ENCODE data around the gene PSMG4. TPM values are rescaled to one million over a fixed set of nuclear protein-coding genes. Genes with fewer than 3 reads are reported as not detected.
"Not testable (repeated sequence)": the region's sequence is repeated elsewhere in the genome, so short reads cannot be mapped to it uniquely, and the experiment has no call there.

Gene PSMG4
- total RNA-seq, 1 donor from 2014 or later = 19.6 TPM

DNA sequence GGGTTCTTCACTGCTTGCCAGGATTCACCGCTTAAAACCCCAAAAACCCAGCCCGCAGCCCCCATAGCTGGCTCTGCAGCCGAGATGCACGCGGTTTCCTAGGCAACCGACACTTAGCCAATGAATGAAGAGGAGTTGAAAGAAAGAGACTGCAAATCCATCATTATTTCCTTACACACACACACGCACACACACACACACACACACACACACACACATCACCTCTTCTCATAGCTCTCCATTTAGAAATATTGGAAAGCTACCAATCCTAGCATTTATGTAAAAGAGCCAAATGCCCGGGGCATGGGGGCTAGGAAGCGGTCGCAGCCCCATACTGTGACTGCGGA lies 27.9 kb upstream of the PSMG4 start:
- no peak for ATAC-seq

DNA sequence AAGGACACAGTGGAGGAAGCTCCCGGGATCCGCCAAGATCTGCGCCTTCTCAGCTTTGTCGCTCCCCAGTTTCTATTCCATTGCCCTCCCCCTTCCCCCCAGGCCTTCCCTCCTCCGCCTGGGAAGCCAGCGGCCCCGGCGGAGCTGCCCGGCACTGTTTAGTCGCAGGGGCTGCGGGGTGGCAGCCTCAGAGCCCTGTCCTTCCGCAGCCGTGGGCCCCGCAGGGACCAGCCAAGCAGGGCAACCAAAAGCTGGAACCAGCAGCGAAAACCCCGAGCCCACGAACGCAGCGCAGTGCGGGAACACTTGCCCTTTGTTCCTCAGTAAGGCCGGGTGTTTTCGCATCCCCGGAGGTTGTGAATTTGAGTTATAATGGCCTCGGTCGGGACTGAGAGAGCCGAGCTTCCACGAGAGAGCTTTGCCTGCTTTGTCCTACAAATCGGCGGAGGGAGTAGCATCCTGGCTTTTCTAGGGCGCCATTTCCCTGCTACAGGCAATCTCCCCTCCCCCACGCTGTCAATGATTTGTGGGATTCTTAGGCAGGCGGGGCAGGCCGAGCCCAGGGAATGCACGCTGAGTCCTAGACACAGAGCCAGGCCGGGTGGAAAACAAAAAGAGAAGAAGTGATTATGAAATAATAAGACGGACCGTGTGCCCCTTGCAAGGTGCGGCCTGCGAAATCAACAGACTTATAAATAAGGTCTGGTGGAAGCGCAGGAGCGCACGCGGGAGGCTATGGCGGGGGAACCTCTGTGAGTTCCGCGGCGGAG lies 27.3 kb upstream of the PSMG4 start:
- no peak for ATAC-seq

DNA sequence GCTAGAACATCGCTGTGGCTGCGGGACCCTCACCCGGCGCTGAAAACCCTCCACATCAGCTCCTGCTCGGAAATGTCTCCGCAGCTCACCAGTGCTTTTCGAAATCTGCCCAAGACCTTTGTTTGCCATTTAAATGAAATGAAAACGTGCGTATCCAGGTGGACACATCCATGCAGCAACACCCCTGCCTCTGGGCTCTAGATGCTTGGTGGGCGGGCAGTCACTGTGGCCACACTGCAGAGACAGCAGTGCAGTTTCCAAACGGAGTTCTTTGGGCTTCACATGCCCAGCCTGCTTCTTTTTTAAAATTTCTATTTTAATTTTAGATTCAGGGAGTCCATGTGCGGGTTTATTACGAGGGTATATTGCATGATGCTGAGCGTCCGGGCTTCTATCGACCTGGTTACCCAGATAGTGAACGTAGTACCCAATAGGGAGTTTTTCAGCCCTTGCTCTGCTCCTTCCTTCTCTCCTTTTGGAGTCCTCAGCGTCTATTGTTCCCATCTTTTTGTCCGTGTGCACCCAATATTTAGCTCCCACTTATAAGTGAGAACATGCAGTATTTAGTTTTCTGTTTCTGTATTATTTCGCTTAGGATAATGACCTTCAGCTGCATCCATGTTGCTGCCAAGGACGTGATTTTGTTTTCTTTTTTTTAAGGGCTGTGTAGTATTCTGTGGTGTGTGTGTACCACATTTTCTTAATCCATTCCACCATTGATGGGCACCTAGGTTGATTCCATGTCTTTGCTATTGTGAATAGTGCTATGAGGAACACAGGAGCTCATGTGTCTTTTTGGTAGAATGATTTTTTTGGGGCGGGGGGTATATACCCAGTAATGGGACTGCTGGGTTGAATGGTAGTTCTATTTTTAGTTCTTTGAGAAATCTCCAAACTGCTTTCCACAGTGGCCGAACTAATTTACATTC lies 26.5 kb upstream of the PSMG4 start:
- ATAC-seq = no peak

DNA sequence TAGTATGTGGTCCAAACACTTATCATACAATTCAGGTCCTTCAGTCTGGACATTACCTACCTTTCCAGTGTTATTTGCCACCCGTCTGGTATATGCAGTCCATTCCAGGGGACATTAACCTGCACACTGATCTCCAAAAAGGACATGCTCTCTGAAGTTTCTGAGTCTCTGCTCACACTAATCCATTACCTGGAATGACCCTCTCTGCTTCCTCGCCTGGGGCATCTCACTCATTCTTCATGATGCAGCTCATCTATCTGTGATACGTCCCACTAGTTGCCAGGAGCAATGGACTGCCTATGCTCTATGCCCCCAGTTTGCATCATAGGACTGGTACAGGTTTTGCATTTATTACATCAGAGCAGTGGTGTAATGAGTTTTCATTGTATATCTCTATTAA lies 25.4 kb upstream of the PSMG4 start:
- ATAC-seq = no peak

DNA sequence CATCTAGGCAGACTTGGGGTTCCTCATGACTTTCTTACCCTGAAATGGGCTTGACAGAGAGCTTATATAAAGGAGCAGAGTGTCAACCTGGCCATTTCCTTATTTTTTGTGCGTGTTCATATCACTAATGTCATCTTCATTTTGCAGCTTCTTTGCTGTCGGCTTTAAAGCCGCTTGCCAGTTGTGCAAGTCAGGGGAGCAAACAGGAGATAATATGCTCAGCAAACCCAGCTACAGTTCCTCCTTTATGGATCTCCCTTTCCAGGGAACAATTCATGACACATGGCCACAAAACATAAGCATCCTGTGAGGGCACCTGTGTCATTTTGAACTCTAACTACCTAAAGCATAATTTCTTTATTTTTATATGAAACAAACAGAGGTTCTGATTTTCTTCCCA lies 24.8 kb upstream of the PSMG4 start:
- ATAC-seq = no peak

DNA sequence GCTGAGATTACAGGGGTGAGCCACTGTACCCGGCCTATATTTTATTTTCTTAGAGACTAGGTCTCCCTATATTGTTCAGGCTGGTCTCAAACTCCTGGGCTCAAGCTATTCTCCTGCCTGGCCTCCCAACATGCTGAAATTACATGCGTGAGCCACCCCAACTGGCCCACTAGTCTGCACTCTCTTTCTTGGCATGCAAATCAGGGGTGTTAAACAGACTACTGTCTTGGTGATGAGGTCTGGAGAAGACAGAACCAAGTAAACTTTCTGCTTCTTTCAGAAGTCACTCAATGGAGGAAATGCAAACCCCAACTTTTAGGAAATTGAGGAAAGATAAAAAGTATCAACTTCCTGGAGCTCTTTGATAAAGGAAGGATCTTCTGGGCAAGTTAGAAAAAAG lies 23.3 kb upstream of the PSMG4 start:
- no peak for ATAC-seq

DNA sequence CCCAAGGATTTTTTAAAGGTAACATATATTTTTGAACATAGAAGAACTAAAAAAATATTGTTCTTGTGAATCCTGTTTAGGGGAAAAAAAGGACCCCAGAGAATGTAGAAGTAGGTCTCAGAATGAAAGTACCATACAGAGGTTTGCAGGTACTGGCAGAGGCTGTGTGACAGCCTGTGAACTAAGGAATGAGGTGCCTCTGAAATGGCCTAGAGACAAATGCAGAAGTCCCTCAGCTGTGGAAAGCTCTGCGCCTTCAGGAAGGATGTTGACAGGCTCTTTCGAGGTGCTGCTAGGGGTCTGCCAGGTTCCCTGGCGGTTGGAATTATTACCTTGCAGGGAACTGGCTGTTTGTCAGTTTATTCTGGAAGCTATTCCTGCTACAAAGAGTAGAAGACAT lies 22.7 kb upstream of the PSMG4 start:
- ATAC-seq = no peak

DNA sequence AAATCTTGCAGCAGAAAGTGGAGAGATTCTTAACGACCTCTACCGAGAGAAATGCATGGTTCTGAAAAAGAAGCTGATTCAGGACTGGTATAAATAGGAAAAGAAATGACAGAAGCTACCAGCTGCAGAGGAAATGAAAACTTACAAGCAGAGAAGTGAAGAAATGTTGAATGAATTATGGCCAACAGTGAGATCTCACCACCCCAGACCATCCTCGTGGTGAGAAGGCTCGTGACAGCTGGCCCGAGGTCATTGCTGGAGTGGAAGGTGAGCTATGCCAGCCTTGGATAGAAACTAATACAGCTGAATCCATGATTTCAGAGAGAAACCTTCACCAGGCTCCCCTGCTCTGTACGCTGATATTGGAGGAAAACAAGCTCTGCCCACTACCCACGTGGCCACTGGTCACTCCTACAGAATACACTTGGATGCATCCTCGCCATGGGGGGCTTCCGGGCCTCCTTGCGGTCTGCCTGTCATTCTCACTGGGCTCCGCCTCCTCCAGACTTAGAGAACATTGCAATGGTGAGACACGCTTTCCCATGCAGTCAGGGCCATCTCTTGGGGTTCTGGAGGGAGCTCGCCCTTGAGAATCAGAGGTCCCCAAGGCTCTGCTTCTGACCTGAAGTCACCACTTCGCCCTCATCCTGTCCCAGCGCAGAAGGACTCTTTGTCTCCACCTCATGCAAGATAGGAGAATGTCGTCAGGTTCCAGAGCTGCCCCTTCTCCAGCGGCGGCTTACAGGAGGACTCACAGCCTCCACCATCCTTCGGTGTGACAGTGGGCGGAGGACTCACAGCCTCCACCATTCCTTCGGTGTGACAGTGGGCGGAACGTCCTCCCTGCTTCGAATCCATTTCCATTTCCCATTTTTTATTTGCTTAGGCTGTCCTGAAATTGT lies 20.7 kb upstream of the PSMG4 start:
- ATAC-seq = no peak

DNA sequence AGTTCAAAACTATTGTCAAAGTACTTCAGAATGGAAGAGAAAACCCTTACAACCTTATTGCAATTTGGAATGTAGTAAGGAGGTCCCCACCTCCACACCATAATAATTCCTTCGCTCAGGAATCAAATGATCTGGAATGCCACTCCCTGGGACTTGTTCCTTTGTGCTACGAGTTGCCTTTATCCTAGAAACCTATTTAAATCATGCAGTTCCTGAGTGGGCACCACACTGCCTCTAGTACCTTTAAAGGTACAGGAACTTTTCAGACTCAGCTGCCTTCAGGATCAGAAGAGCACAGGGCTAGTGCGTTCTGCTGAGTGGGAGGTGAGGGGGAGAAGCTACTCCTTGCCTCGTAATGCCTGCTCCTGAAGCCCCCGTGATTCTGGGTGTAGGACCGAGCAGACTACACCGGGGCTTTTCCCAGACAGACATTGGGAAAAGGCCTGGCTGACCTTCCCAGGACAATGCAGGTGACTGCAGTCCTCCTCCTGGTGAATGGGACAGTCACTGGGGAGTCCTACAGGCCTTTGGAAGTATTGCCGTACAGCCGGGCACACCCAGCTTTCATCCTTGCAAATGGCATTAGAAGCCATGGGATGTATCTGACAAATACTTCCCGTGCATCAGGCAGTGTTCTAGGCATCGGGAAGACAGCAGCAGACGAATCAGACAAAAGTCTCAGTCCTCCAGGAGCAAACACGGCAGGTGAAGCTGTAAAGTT lies 19.5 kb upstream of the PSMG4 start:
- no peak for ATAC-seq

DNA sequence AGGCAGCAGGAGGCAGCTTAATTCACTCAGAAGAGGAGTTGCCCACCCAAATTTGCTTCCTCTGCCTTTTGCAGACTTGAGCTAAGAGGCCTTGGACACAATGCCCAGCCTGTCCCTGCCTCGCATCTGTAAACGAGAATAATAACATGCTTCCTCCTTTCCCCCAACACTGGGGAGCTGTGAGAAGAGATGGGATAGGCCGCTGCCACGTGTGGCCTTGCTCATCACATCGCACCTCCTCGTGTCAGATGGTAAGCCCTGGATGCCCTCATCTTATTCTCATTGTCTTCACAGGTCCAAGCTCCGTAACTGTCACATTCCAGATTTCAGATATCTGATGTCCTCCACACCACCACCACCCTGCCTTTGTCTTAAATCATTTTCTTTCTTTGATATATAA lies 18.2 kb upstream of the PSMG4 start:
- no peak for ATAC-seq

DNA sequence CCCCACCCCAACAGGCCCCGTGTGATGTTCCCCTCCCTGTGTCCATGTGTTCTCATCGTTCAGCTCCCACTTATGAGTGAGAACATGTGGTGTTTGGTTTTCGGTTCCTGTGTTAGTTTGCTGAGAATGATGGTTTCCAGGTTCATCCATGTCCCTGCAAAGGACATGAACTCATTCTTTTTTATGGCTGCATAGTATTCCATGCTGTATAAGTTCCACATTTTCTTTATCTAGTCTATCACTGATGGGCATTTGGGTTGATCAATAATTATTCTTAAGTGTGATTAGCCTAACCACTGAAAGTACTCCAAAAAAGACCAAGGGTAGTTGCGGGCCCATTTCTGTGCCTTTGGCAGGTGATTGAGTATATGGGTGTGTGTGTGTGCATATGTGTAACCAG lies 17.0 kb upstream of the PSMG4 start:
- ATAC-seq = not testable (repeated sequence)

DNA sequence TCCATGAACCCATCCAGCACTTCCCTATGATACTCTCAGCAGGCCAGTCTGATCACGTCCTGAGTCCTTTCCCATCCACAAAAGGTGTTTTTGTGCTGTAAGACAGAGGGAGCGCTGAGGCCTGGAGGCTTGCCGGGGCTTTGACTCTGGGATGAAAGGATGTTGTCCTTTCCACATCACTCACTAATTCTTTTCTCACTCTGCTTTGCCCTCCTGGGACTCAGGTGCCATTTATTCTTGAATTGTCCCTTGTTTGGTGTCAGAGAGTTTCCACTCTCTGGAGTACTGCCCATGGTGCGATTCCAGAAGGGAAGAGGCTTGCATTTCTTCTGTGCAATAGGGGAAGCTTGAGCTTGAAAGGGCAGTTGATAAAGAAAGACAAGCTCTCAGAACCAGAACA lies 16.0 kb upstream of the PSMG4 start:
- no peak for ATAC-seq

DNA sequence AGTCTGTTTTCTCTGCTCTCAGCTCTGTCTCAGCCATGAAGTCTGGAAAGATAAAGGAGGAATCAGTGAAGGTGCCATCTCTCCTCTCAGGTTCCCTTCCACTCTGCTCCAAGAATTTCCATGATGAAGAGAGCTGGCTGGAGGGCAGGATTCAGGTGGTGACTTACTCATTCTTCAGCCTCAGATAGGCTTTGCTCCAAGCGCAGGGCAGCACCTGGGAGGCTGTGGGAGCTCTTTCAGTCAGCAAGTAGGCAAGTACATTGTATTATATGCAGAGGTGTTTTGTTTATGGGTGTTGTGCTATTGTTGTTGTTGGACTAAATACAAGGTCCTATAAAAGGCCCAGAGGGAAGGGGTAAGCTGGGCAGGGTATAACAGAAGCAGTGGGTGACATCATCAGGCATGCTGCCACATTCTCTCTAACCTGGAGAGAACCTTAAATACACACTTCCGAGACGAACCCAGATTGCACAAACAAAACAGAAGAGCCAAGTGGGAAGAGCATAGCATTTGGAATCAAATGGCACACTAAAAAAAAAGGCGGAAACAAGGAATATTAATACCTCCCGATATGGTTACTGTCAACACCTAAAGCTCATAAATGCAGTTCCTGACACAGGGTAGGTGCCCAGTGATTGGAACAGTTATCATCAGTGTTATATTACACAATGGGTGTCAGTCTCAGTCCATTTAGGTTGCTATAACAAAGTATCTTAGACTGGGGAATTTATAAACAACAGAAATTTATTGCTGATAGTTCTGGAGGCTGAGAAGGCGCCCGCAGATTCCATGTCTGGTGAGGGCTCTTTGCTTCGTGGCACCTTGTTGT lies 14.5 kb upstream of the PSMG4 start:
- ATAC-seq = no peak

DNA sequence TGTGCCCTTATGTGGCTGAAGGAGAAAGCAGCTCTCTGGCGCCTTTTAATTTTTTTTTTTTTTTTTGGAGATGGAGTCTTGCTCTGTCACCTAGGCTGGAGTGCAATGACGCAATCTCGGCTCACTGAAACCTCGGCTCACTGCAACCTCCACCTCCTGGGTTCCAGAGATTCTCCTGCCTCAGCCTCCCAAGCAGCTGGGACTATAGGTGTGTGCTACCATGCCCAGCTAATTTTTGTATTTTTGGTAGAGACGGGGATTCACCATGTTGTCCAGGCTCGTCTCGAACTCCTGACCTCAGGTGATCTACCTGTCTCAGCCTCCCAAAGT lies 13.9 kb upstream of the PSMG4 start:
- not testable (repeated sequence) for ATAC-seq

DNA sequence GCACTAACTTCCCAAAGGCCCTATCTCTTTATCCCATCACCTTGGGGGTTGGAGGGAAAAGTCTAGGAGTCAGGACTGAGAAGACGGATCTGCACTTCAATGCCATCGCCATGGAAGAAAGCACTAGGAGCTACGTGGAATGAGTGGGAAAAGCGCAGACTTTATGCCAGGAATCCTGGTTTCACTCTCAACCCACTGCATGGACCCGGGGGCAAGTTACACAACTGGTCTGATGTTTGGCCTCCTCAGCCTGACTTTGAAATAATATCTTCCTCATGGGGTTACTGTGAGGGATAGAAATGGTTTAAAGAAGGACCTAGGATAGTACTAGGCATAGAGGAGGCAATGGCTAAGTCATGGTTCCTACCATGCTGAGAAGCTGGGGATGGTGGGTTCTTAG lies 13.5 kb upstream of the PSMG4 start:
- ATAC-seq = no peak

DNA sequence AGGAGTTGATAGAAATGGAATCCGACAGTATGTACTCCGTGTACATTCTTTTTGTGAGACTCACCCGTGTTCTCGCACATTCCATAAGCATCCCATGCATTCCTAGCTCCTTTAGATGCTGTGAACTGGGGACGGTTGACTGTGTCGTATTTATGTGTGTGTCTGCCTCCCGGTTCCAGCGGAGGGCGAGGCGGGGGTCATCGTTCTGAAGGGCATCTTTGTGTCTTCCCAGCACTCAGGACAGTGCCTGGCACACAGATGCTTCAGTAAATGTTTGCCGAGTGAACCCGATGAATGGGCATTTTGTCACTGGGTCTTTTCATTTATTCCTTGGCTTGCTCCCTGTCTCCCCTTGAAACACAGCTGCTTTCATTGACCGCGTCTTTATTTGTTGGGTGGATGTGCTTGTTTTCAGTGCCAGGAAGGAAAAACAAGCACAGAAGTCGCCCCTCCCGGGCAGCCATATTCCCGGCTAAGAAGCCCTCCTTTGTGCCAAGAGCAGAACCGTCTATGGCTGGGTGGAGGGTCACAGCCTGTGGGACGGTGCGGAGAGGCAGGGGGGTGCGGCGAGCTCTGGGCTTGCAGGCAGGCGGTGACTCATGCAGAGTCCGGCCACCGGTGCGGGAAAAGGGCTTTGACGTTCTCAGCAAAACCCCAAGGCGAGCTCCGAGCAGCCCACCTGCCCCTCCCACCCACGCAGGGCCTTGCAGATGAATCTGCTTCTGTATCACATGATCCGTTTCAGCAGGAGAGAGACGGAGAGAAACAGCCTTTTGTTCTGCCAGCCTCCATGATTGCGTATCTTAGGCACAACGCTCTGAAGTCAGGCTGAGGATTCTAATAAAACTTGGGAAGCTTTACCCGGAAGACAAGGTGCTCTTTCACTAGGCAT lies 11.2 kb upstream of the PSMG4 start:
- peak; percentile 7 for ATAC-seq

DNA sequence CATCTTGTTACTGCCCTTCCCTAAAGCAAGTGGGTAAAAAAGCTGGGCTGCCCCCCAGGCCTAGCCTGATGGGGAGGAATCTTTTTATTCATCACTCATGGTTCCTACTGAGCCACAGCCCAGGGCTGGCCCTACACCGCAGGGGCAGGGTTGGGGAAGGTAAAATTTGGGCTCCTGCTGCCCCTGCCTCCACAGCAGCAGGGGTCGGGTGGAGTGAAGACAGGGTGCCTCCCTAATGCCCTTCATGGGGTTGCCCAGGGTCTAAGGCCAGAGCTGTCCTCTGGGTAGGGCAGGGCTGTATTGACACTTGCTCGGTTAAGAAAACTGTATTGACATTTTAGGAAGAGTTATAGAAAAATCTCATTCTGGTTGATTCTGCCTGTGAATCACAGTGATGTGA lies 8.9 kb upstream of the PSMG4 start:
- ATAC-seq = no peak

DNA sequence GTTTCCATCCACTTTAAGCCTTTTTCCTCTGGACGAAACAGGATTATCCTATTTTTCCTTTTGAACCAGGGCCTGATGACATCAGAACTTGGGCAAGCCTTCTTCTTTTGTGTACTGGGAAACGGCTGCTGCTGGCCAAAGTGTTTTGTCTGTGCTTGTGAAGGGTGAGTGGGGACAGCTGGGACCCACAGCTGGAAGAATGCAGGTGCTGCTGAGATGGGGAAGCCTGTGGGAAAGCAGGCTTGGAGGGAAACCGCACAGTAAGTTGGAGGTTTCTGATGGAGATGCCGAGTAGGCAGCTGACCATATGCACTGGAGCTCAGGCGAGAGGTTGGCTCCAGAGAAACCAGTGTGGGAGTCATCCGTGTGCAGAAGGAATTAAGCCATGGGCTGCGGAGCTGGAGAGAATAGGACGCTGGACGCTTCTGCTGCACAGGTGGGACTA lies 8.5 kb upstream of the PSMG4 start:
- no peak for ATAC-seq

DNA sequence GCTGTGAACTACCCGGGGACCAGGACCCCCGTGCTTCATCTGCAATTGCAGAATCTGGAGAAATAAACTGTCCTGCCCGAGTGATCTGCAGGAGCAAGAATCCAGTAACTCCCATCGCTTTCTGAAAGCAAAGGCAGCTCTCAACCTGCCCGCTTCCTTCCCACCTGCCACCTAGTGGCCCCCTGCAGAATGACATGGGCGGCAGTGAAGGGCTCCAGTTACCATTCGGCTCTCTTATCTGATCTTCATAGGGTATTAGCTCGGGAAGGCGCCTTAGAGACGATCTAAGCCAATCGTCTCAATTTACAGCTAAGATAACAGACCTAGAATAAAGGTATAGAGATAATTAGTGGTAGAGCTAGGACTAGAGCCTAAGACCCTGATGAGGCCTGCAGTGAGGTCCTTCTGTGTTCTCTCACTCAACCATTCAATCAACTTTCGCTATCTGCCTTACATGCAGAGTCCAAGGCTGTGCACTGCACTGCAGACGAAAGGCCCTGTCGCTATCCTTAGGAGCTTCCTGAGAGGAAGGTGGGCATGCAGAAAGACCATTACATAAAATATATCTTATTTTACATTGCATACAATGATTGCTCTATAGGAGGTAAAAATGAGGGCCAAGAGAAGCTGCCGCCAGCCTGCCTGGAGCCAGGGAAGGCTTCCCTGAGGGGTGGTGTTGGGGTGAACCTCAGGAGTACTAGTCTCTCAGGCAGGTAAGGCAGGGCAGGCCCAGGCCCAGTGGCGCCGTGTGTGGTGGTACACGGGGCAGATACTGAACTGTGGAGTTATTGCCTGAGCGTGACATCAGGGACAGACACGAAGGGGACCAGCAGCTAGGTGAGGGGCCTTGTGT lies 7.1 kb upstream of the PSMG4 start:
- peak; percentile 76 for ATAC-seq
